ENCODE measurements around the gene CALML4. TPM values are rescaled to one million over a fixed set of nuclear protein-coding genes. Genes with fewer than 3 reads are reported as not detected.

The CALML4 gene
- total and polyA plus RNA-seq, 2 experiments from 2014 or later, result 49.6 to 79.8 TPM

- H3K4me3 ChIP-seq, result peak within 1 kb of the TSS; percentile 97
- no peaks in the 10 kb centered on the region for H3K9me2 ChIP-seq (replicated peaks; ENCODE audit: insufficient read depth)
- peaks cover 12% of the 10 kb centered on the region for H4K20me1 ChIP-seq (ENCODE audit: insufficient read depth, poor library complexity, severe bottlenecking)
- peaks cover 46% of the 10 kb centered on the region for H3K79me2 ChIP-seq
- peak within 1 kb of the TSS; percentile 97 for H3K27ac ChIP-seq
- peak within 1 kb of the TSS; percentile 81 for H3K4me2 ChIP-seq
- WGBS (ENCODE audit: low lambda C conversion rate, missing lambda C conversion rate), result under 1% methylated on average over 36 of the region's 82 CpGs
- no peaks in the 10 kb centered on the region for H3K9me3 ChIP-seq (ENCODE audit: low read depth)
- H3K4me1 ChIP-seq (ENCODE audit: insufficient read depth), result peaks cover 50% of the 10 kb centered on the region
- TF ChIP-seq EZH2 (IDR thresholded peaks at IDR 0.05; ENCODE audit: borderline replicate concordance) (no peak), EZH2phosphoT487 (IDR thresholded peaks at IDR 0.05; ENCODE audit: low read depth, severe bottlenecking, unreplicated experiment) (no peak), CTCF (IDR thresholded peaks at IDR 0.05; ENCODE audit: poor library complexity) (no peak)
- peak within 1 kb of the TSS; percentile 85 for H2AFZ ChIP-seq
- H3K27me3 ChIP-seq, result no peaks in the 10 kb centered on the region
- peak; percentile 93 for DNase-seq (ENCODE audit: low spot score)
- H3K36me3 ChIP-seq (replicated peaks; ENCODE audit: insufficient read depth, low read depth), result no peaks in the 10 kb centered on the region
These were observed 24.4 kb upstream of the CALML4 start, which contains the start of gene CLN6 for GRCh38 chr15:68229386-68230156. Gene CLN6 (minus strand): TSS chr15:68229728. CDS start chr15:68229584, 144 bp downstream.

GRCh38 chr15:68228971-68229385 is 23.8 kb upstream of the CALML4 start:
- Histone ChIP-seq H3K27me3 (no peaks in the 10 kb centered on the region), H4K20me1 (ENCODE audit: insufficient read depth, poor library complexity, severe bottlenecking) (peaks cover 12% of the 10 kb centered on the region), H3K4me1 (ENCODE audit: insufficient read depth) (peaks cover 46% of the 10 kb centered on the region), H3K27ac (peak overlapping the region; percentile 97), H3K9me2 (replicated peaks; ENCODE audit: insufficient read depth) (no peaks in the 10 kb centered on the region), H3K36me3 (replicated peaks; ENCODE audit: insufficient read depth, low read depth) (no peaks in the 10 kb centered on the region), H2AFZ (peak overlapping the region; percentile 85), H3K4me2 (peak overlapping the region; percentile 81), H3K79me2 (peaks cover 50% of the 10 kb centered on the region), H3K4me3 (peak overlapping the region; percentile 97), H3K9me3 (ENCODE audit: low read depth) (no peaks in the 10 kb centered on the region)
- 1% methylated on average over 39 of the region's 39 CpGs for WGBS (ENCODE audit: low lambda C conversion rate, missing lambda C conversion rate)
- peak; percentile 15 for DNase-seq (ENCODE audit: low spot score)
- no peak for TF ChIP-seq EZH2phosphoT487 (IDR thresholded peaks at IDR 0.05; ENCODE audit: low read depth, severe bottlenecking, unreplicated experiment)
- no peak for TF ChIP-seq EZH2 (IDR thresholded peaks at IDR 0.05; ENCODE audit: borderline replicate concordance)
- TF ChIP-seq CTCF (IDR thresholded peaks at IDR 0.05; ENCODE audit: poor library complexity), result no peak

DNA sequence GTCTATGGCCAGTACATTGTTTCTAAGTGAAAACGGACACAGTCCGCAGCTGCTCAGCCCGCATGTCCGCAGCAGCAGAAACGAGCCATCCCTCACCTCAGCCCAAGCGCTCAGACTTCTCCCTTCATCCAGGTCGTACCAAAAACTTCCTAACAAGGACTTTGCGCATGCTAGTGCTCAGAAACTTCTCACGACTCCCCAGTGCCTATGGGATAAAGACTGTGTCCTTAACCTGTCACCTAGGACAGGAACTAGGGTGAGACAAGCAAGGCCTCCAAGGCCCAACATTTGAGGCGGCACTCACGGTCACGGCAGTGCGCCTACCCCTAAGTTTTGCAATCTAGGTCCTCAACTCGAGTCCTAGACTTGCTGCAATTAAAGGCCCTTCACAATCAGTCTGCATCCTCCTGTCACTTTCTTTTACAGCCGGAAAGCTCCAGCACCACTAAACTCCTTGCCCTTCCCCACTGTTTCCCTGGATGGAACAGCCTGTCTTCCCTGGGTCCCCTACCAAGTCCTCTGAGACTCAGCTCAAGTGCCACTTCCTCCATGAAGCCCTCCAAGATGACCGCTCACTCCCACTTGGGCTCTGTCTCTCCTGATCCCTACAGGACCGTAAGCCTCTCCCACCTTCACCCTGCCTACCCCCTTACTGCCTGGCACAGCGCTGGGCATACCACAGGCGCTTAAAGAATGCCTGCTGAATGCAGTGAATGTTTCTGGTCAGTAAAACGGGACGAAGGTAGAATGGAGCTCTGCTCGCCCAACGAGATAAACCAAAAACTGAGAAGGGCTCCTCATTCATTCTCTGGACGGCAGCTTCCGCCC is 23.2 kb upstream of the CALML4 start:
- no peak for TF ChIP-seq EZH2phosphoT487 (IDR thresholded peaks at IDR 0.05; ENCODE audit: low read depth, severe bottlenecking, unreplicated experiment)
- no peak for TF ChIP-seq EZH2 (IDR thresholded peaks at IDR 0.05; ENCODE audit: borderline replicate concordance)
- no peak for TF ChIP-seq CTCF (IDR thresholded peaks at IDR 0.05; ENCODE audit: poor library complexity)
- no peaks in the 10 kb centered on the region for H3K9me3 ChIP-seq (ENCODE audit: low read depth)
- H3K36me3 ChIP-seq (replicated peaks; ENCODE audit: insufficient read depth, low read depth), result no peaks in the 10 kb centered on the region
- H3K79me2 ChIP-seq, result peaks cover 56% of the 10 kb centered on the region
- 34% methylated on average over 25 of the region's 25 CpGs for WGBS (ENCODE audit: low lambda C conversion rate, missing lambda C conversion rate)
- H4K20me1 ChIP-seq (ENCODE audit: insufficient read depth, poor library complexity, severe bottlenecking), result peaks cover 12% of the 10 kb centered on the region
- H3K27ac ChIP-seq, result peak overlapping the region; percentile 97
- H3K4me1 ChIP-seq (ENCODE audit: insufficient read depth), result peaks cover 40% of the 10 kb centered on the region
- H3K27me3 ChIP-seq, result no peaks in the 10 kb centered on the region
- H3K4me2 ChIP-seq, result peak overlapping the region; percentile 81
- H3K4me3 ChIP-seq, result peak overlapping the region; percentile 97
- peak overlapping the region; percentile 85 for H2AFZ ChIP-seq
- no peak for DNase-seq (ENCODE audit: low spot score)
- no peaks in the 10 kb centered on the region for H3K9me2 ChIP-seq (replicated peaks; ENCODE audit: insufficient read depth)
